Measurements from ENCODE around the gene CEP41. TPM values are rescaled to one million over a fixed set of nuclear protein-coding genes. Genes with fewer than 3 reads are reported as not detected.

Gene CEP41
- total and polyA plus RNA-seq, 2 of the 13 experiments (the other 11 are each of a cell fraction or from before 2014, with no cell fraction given): 8.7 to 9.0 TPM

DNA sequence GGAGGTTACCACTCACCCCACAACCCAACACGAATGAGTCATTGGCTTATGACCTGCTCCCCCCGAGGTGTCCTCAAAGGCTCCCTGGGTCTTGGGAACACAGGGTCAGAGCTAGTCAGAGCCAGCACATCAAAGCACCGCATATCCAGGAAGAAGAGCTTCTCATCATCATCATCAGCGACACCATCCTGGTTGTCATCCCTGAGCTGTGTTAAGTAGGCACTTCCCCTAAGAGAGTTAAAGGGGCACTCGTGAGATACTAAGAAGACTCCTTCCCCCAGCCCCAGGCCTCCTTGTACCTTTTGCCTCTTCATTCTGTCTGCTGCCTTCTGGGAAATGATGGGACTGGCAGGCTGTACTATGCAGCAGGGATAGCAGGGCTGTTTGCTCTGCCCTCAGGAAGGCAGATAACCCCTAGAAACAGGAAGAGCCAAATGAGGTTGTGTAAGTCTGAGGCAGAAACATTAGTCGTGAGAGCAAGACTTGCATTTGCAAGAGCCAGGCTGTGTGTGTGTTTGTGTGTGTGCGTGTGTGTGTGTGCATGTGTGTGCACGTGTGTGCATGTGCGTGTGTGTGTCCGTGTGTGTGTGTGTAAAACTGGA lies 71.6 kb downstream of the CEP41 start (continued):
- TF ChIP-seq, protein P1, sequence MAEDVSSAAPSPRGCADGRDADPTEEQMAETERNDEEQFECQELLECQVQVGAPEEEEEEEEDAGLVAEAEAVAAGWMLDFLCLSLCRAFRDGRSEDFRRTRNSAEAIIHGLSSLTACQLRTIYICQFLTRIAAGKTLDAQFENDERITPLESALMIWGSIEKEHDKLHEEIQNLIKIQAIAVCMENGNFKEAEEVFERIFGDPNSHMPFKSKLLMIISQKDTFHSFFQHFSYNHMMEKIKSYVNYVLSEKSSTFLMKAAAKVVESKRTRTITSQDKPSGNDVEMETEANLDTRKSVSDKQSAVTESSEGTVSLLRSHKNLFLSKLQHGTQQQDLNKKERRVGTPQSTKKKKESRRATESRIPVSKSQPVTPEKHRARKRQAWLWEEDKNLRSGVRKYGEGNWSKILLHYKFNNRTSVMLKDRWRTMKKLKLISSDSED (CRISPR knock-in tag; IDR thresholded peaks at IDR 0.05): no peak
- TF ChIP-seq AGO2 (optimal IDR thresholded peaks at IDR 0.05; ENCODE audit: low read depth, low read length) (no peak), NFRKB (IDR thresholded peaks at IDR 0.05) (no peak), DMAP1 (CRISPR knock-in tag; IDR thresholded peaks at IDR 0.05) (peak; percentile 34; the same call in 1 of the 2 replicates), ZNF335 (CRISPR knock-in tag; IDR thresholded peaks at IDR 0.05) (0 out of 2 replicates have a peak, but pooled peaks have one; percentile 23), BRCA1 (CRISPR knock-in tag; IDR thresholded peaks at IDR 0.05) (no peak), PPARG (CRISPR knock-in tag; conservative IDR thresholded peaks at IDR 0.05) (no peak), NR2F6 (IDR thresholded peaks at IDR 0.05) (no peak), NR2F6 (CRISPR knock-in tag; IDR thresholded peaks at IDR 0.05) (peak; percentile 63), ZNF782 (CRISPR knock-in tag; IDR thresholded peaks at IDR 0.05; ENCODE audit: borderline replicate concordance) (no peak), FOXA3 (CRISPR knock-in tag; IDR thresholded peaks at IDR 0.05) (peak; percentile 44), SMARCC2 (IDR thresholded peaks at IDR 0.05) (no peak)
- TF ChIP-seq, protein P2, sequence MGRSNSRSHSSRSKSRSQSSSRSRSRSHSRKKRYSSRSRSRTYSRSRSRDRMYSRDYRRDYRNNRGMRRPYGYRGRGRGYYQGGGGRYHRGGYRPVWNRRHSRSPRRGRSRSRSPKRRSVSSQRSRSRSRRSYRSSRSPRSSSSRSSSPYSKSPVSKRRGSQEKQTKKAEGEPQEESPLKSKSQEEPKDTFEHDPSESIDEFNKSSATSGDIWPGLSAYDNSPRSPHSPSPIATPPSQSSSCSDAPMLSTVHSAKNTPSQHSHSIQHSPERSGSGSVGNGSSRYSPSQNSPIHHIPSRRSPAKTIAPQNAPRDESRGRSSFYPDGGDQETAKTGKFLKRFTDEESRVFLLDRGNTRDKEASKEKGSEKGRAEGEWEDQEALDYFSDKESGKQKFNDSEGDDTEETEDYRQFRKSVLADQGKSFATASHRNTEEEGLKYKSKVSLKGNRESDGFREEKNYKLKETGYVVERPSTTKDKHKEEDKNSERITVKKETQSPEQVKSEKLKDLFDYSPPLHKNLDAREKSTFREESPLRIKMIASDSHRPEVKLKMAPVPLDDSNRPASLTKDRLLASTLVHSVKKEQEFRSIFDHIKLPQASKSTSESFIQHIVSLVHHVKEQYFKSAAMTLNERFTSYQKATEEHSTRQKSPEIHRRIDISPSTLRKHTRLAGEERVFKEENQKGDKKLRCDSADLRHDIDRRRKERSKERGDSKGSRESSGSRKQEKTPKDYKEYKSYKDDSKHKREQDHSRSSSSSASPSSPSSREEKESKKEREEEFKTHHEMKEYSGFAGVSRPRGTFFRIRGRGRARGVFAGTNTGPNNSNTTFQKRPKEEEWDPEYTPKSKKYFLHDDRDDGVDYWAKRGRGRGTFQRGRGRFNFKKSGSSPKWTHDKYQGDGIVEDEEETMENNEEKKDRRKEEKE (IDR thresholded peaks at IDR 0.05): no peak
- TF ChIP-seq, protein P3, sequence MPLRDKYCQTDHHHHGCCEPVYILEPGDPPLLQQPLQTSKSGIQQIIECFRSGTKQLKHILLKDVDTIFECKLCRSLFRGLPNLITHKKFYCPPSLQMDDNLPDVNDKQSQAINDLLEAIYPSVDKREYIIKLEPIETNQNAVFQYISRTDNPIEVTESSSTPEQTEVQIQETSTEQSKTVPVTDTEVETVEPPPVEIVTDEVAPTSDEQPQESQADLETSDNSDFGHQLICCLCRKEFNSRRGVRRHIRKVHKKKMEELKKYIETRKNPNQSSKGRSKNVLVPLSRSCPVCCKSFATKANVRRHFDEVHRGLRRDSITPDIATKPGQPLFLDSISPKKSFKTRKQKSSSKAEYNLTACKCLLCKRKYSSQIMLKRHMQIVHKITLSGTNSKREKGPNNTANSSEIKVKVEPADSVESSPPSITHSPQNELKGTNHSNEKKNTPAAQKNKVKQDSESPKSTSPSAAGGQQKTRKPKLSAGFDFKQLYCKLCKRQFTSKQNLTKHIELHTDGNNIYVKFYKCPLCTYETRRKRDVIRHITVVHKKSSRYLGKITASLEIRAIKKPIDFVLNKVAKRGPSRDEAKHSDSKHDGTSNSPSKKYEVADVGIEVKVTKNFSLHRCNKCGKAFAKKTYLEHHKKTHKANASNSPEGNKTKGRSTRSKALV (CRISPR knock-in tag; IDR thresholded peaks at IDR 0.05): no peak
- TF ChIP-seq, protein P4, sequence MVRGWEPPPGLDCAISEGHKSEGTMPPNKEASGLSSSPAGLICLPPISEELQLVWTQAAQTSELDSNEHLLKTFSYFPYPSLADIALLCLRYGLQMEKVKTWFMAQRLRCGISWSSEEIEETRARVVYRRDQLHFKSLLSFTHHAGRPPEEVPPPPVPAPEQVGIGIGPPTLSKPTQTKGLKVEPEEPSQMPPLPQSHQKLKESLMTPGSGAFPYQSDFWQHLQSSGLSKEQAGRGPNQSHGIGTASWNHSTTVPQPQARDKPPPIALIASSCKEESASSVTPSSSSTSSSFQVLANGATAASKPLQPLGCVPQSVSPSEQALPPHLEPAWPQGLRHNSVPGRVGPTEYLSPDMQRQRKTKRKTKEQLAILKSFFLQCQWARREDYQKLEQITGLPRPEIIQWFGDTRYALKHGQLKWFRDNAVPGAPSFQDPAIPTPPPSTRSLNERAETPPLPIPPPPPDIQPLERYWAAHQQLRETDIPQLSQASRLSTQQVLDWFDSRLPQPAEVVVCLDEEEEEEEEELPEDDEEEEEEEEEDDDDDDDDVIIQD (CRISPR knock-in tag; IDR thresholded peaks at IDR 0.05; ENCODE audit: low read depth): peak; percentile 22; the same call in 1 of the 2 replicates
- TF ChIP-seq, protein P5, sequence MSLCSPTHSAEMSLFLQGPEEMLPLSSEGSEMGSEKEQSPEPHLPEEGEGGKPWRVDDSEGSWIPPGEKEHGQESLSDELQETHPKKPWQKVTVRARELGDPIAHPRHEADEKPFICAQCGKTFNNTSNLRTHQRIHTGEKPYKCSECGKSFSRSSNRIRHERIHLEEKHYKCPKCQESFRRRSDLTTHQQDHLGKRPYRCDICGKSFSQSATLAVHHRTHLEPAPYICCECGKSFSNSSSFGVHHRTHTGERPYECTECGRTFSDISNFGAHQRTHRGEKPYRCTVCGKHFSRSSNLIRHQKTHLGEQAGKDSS (CRISPR knock-in tag; IDR thresholded peaks at IDR 0.05; ENCODE audit: borderline replicate concordance, low read depth): no peak
- TF ChIP-seq, protein P6, sequence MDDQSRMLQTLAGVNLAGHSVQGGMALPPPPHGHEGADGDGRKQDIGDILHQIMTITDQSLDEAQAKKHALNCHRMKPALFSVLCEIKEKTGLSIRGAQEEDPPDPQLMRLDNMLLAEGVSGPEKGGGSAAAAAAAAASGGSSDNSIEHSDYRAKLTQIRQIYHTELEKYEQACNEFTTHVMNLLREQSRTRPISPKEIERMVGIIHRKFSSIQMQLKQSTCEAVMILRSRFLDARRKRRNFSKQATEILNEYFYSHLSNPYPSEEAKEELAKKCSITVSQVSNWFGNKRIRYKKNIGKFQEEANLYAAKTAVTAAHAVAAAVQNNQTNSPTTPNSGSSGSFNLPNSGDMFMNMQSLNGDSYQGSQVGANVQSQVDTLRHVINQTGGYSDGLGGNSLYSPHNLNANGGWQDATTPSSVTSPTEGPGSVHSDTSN (CRISPR knock-in tag; IDR thresholded peaks at IDR 0.05; ENCODE audit: borderline replicate concordance): no peak
- TF ChIP-seq, protein P7, sequence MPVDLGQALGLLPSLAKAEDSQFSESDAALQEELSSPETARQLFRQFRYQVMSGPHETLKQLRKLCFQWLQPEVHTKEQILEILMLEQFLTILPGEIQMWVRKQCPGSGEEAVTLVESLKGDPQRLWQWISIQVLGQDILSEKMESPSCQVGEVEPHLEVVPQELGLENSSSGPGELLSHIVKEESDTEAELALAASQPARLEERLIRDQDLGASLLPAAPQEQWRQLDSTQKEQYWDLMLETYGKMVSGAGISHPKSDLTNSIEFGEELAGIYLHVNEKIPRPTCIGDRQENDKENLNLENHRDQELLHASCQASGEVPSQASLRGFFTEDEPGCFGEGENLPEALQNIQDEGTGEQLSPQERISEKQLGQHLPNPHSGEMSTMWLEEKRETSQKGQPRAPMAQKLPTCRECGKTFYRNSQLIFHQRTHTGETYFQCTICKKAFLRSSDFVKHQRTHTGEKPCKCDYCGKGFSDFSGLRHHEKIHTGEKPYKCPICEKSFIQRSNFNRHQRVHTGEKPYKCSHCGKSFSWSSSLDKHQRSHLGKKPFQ (CRISPR knock-in tag; IDR thresholded peaks at IDR 0.05; ENCODE audit: insufficient replicate concordance): no peak

All from HepG2 (cell line).